GM18526 (cell line): ENCODE measurements around the gene STAG1.

Source experiments
- POLR2A ChIP-seq: IDR thresholded peaks from 3 replicates; pipeline ENCODE4 v1.6.1; 2011; ENCODE audit not compliant: insufficient read length; ENCODE audit errors: extremely low read depth

The STAG1 gene

GRCh38 chr3:136409549-136409948 lies 342.6 kb downstream of the STAG1 start:
- TF ChIP-seq POLR2A: no peak

DNA sequence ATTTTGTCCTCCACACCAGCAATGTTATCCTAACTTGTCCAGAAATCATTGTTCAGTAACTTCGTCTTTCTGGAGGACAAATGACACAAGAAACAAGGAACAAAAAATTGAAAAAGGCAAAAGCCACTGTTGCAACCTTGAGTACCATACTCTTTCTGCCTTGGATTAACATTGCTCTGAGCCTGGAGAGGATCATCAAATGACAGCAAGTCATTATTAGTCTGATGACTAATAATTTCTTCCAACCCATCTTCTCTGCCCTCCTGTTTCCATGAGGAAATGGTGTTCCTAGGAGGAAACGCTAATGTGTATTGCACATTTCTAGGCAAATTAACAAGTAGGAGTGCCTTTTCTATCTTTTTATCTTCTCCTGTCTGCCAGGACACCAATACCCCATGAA lies 348.1 kb downstream of the STAG1 start:
- TF ChIP-seq POLR2A: no peak

DNA sequence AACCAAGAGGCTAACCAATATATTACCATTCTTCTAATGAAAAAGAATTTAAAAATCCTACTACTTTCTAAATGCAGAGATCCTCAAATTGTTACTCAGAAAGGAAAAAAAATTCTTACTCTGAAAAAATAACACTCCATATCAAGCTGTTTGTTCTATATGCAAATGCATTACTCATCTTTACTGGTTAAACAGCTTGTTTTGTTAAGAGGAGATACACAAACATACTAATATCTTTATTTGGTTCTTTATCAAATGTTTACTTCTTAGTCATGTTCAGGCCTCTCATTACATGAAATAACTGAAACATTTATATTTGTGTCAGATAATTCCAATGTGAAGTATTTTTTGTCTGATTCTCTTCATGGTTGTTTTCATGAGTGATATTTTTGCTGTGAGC lies 355.3 kb downstream of the STAG1 start:
- no peak for TF ChIP-seq POLR2A

DNA sequence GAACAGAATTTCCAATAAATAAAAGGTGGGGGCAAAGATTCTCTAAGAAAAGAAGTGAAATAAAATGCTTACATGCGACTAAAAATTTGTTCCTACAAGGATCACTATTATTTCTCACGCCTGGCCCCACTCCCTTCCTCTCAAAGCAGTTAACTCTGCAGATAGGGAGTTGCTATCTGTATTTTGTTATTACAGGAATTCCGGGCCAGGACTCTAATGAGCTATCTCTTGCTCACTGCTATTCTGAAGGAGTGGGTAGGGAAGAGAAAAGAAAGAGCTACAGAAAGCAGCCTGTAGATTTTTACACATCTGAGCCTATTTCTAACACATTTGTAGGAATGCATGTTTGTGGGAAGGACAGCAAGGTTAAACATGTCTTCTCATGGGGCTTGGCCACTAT lies 361.6 kb downstream of the STAG1 start:
- no peak for TF ChIP-seq POLR2A

DNA sequence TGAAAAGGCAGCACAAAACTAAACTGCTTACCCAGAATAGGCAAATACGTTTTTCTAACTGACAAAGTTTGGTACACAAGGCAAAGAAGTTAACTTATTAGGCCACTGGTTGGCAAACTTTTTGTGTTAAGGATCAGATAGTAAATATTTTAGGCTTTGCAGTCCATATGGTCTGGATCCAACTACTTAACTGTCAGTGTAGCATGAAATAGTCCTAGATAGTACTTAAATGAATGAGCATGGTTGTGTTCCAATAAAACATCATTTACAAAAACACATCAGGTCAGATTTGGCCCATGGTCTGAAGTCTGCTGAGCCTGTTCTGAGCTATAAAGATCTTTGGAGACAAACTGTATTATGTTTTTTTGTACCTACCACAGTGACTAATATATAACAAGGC lies 365.1 kb downstream of the STAG1 start:
- TF ChIP-seq POLR2A: no peak

GRCh38 chr3:136385457-136385856 lies 366.7 kb downstream of the STAG1 start:
- TF ChIP-seq POLR2A: no peak

DNA sequence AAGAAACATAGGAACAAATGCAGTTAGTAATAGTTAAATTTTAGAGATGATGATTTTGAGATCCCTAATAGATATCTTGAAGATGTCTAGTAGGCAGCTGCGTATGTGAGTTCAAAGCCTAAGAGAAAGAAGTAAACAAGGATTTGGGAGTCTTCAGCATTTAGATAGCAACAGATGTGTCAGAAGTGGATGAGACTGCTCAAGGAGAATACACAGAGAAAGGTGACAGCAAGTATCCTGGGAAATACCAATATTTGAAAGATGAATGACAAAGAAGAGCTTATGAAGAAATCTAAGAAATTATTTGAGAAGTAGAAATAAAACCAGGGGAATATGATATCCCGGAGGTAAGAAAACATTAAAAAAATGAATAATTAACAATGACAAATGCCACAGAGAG lies 371.1 kb downstream of the STAG1 start:
- TF ChIP-seq POLR2A: no peak

- TF ChIP-seq POLR2A: no peak
Measured at GRCh38 chr3:136380530-136380929, 371.6 kb downstream of the STAG1 start.

DNA sequence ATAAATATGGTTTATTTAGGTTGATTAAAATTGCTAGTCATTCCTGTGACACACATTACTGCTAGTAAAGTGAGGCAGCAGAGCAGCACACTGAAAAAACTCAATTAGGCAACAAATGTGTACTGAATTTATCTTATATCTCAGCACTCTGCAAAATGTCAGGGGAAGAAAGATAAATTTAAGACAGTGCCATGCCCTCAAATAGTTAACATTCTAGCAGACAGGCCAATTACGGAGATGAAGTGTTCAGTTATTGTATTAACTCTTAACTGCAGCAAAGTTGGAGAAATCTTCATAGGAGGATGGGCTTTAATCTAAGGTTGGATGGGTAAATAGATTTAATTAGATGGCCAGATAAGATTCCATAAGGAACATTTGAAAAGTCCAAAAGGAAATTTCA lies 374.2 kb downstream of the STAG1 start:
- no peak for TF ChIP-seq POLR2A

DNA sequence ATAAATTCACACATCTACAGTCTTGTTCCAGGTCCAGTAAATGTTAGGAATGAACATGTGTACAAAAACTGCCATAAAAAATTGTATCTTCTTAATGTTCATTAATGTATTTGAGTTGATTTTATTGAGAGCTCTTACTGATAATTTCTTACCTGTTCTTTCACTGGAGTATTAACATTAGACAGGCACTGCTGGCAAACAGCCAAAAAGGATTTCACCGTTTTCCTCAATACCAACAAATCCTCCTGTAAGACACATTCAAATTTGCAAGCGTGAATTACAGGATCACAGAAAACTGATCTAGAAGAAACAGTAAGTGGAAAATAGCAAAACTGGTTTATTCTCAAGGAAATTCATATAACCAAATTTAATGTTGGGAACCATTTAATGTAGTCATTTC lies 374.7 kb downstream of the STAG1 start:
- TF ChIP-seq POLR2A: no peak

- no peak for TF ChIP-seq POLR2A
Measured at GRCh38 chr3:136366289-136366688, 385.9 kb downstream of the STAG1 start.

GRCh38 chr3:136353461-136353860 lies 398.7 kb downstream of the STAG1 start:
- TF ChIP-seq POLR2A: no peak

DNA sequence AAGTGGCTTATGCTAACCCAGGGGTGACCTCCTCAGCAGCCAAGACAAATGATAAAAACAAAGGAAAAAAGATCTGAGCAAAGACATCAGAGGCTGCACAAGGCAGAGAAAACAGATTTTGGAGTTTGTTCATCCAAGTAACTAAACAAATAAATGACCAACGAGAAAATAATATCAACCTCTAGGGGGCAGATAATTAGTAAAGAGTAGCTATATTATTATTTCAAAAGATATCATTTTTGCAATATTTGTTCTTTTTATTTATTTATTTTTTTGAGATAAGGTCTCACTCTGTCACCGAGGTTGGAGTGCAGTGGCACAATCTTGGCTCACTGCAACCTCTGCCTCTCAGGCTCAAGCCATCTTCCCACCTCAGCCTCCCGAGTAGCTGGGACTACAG lies 400.3 kb downstream of the STAG1 start:
- TF ChIP-seq POLR2A: no peak

GRCh38 chr3:136351351-136351750 lies 400.8 kb downstream of the STAG1 start:
- TF ChIP-seq POLR2A: no peak

GRCh38 chr3:136350557-136350956 lies 401.6 kb downstream of the STAG1 start:
- no peak for TF ChIP-seq POLR2A

GRCh38 chr3:136350132-136350531 lies 402.0 kb downstream of the STAG1 start:
- TF ChIP-seq POLR2A: no peak

- TF ChIP-seq POLR2A: no peak
Measured at GRCh38 chr3:136346486-136346885, 405.7 kb downstream of the STAG1 start.
